HTR-8/SVneo (cell line): Measurements from ENCODE around the gene HES2.
A peak's percentile ranks its signal among the peaks of the same experiment; 100 is the strongest.
"Not testable (repeated sequence)": the region's sequence is repeated elsewhere in the genome, so short reads cannot be mapped to it uniquely, and the experiment has no call there.

ENCODE experiments used
- DNase-seq: peaks from one replicate; pipeline ENCODE4 v3.0.0; 2011; ENCODE audit warnings: low spot score, mixed read lengths; ENCODE audit not compliant: insufficient read length
- FAIRE-seq: peaks from 2 replicates; lab custom pipeline; 2011; peaks lifted over from hg19 to GRCh38; lab: Jason Lieb, UNC

Gene HES2

GRCh38 chr1:6438047-6438525, 18.4 kb upstream of the HES2 start:
- FAIRE-seq (peak; percentile 36), DNase-seq (peak; percentile 66)

GRCh38 chr1:6437012-6437700, 17.4 kb upstream of the HES2 start:
- FAIRE-seq, DNase-seq: not testable (repeated sequence)

GRCh38 chr1:6436277-6436676, 16.6 kb upstream of the HES2 start:
- not testable (repeated sequence) for DNase-seq, FAIRE-seq

- DNase-seq (no peak), FAIRE-seq (no peak)
Measured at GRCh38 chr1:6435547-6435946, 15.8 kb upstream of the HES2 start.

GRCh38 chr1:6435129-6435528, 15.4 kb upstream of the HES2 start:
- DNase-seq (no peak), FAIRE-seq (no peak)

GRCh38 chr1:6434186-6434585, 14.5 kb upstream of the HES2 start:
- DNase-seq (no peak), FAIRE-seq (no peak)

- peak; percentile 26 for FAIRE-seq
- DNase-seq = not testable (repeated sequence)
Measured at GRCh38 chr1:6431645-6432579, 12.2 kb upstream of the HES2 start.

GRCh38 chr1:6429660-6430411, 10.1 kb upstream of the HES2 start:
- DNase-seq = not testable (repeated sequence)
- FAIRE-seq = peak; percentile 80

- not testable (repeated sequence) for DNase-seq
- peak; percentile 74 for FAIRE-seq
Measured at GRCh38 chr1:6428453-6428852, 8.7 kb upstream of the HES2 start.

- no peak for FAIRE-seq
- DNase-seq = no peak
Measured at GRCh38 chr1:6427441-6428390, 8.0 kb upstream of the HES2 start.

GRCh38 chr1:6426972-6427350, 7.2 kb upstream of the HES2 start:
- no peak for DNase-seq
- FAIRE-seq = no peak

GRCh38 chr1:6426277-6426971, 6.7 kb upstream of the HES2 start:
- DNase-seq (no peak), FAIRE-seq (no peak)

- no peak for DNase-seq
- FAIRE-seq = no peak
Measured at GRCh38 chr1:6425658-6426057, 5.9 kb upstream of the HES2 start.

- no peak for FAIRE-seq
- no peak for DNase-seq
Measured at GRCh38 chr1:6424619-6425593, 5.2 kb upstream of the HES2 start, which contains the start of gene ESPN. ESPN (plus strand) TSS chr1:6424776; CDS start chr1:6424956, 180 bp downstream.

GRCh38 chr1:6424000-6424565, 4.4 kb upstream of the HES2 start:
- DNase-seq = no peak

GRCh38 chr1:6423321-6423999, 3.7 kb upstream of the HES2 start:
- peak; percentile 73 for DNase-seq
- FAIRE-seq = peak; percentile 57

More at GRCh38 chr1:6424000-6424565, 4.4 kb upstream of the HES2 start:
- no peak for FAIRE-seq

- FAIRE-seq = no peak
- DNase-seq = no peak
Measured at GRCh38 chr1:6421266-6421665, 1.5 kb upstream of the HES2 start.
